Measurements from ENCODE around the gene B3GALT5.

Gene B3GALT5

GRCh38 chr21:39595465-39595864 is 17.3 kb upstream of the B3GALT5 start:
- no peak for TF ChIP-seq CTCF (IDR thresholded peaks at IDR 0.05; ENCODE audit: borderline replicate concordance, insufficient read depth, low read depth, low read length)
- H3K4me3 ChIP-seq (ENCODE audit: low read depth, low read length): no peak overlapping the region

- no peak for TF ChIP-seq CTCF (IDR thresholded peaks at IDR 0.05; ENCODE audit: borderline replicate concordance, insufficient read depth, low read depth, low read length)
- no peak overlapping the region for H3K4me3 ChIP-seq (ENCODE audit: low read depth, low read length)
These were observed 15.1 kb upstream of the B3GALT5 start for GRCh38 chr21:39597595-39597994.

- no peak overlapping the region for H3K4me3 ChIP-seq (ENCODE audit: low read depth, low read length)
- TF ChIP-seq CTCF (IDR thresholded peaks at IDR 0.05; ENCODE audit: borderline replicate concordance, insufficient read depth, low read depth, low read length): no peak
These were observed 13.4 kb upstream of the B3GALT5 start for GRCh38 chr21:39599191-39599970.

- no peak for TF ChIP-seq CTCF (IDR thresholded peaks at IDR 0.05; ENCODE audit: borderline replicate concordance, insufficient read depth, low read depth, low read length)
- no peak overlapping the region for H3K4me3 ChIP-seq (ENCODE audit: low read depth, low read length)
These were observed 11.4 kb upstream of the B3GALT5 start for GRCh38 chr21:39601187-39601928.

- no peak for TF ChIP-seq CTCF (IDR thresholded peaks at IDR 0.05; ENCODE audit: borderline replicate concordance, insufficient read depth, low read depth, low read length)
- no peak overlapping the region for H3K4me3 ChIP-seq (ENCODE audit: low read depth, low read length)
These were observed 10.6 kb upstream of the B3GALT5 start for GRCh38 chr21:39602076-39602689.

GRCh38 chr21:39602793-39603192 is 9.9 kb upstream of the B3GALT5 start:
- H3K4me3 ChIP-seq (ENCODE audit: low read depth, low read length): no peak overlapping the region
- TF ChIP-seq CTCF (IDR thresholded peaks at IDR 0.05; ENCODE audit: borderline replicate concordance, insufficient read depth, low read depth, low read length): no peak

Data from GM12875 (cell line).